Activated T-cell treated with anti-CD3 and anti-CD28 coated beads, Interleukin-2, amount 50 U/mL, for 72 hours (primary cell): ENCODE data around the gene TSPAN10. TPM values are rescaled to one million over a fixed set of nuclear protein-coding genes. Genes with fewer than 3 reads are reported as not detected.

Source experiments
- total RNA-seq, 2 donors: library from RNA; stranded (reverse); gene quantifications; one replicate each; pipeline ENCODE4 v1.2.3, GENCODE V29; 2022

TSPAN10 gene
- total RNA-seq, 2 donors from 2014 or later = 0.63 to 1.1 TPM

Other genes starting within 250 kb of the TSPAN10 start
- gene BAHCC1, start 241.7 kb upstream of the TSPAN10 start, total RNA-seq = under 1 TPM; 0.02 to 0.14 TPM
- 1,000 to 10,000 TPM; 3,862 to 3,966 TPM for gene ACTG1, start 124.4 kb upstream of the TSPAN10 start, total RNA-seq
- 1 to 10 TPM in 1 of 2 donors, under 1 TPM in 1; 0.95 to 1.8 TPM for gene FSCN2, start 108.8 kb upstream of the TSPAN10 start, total RNA-seq
- gene FAAP100, start 84.8 kb upstream of the TSPAN10 start, total RNA-seq = 10 to 100 TPM; 21.3 to 29.1 TPM
- gene NPLOC4, start 84 bp upstream of the TSPAN10 start, total RNA-seq = 100 to 1,000 TPM in 1 of 2 donors, 10 to 100 TPM in 1; 89.7 to 107 TPM
- gene PDE6G, start 19.3 kb downstream of the TSPAN10 start, total RNA-seq = 1 to 10 TPM; 4.2 to 4.4 TPM
- gene OXLD1, start 29.4 kb downstream of the TSPAN10 start, total RNA-seq = 10 to 100 TPM; 49.1 to 58.8 TPM
- gene CCDC137, start 29.5 kb downstream of the TSPAN10 start, total RNA-seq = 10 to 100 TPM; 26.1 to 46.5 TPM
- 10 to 100 TPM; 33.0 to 45.3 TPM for gene ARL16, start 46.6 kb downstream of the TSPAN10 start, total RNA-seq
- 10 to 100 TPM; 95.5 to 96.0 TPM for gene HGS, start 46.8 kb downstream of the TSPAN10 start, total RNA-seq
- 10 to 100 TPM; 49.1 to 64.7 TPM for gene MRPL12, start 66.2 kb downstream of the TSPAN10 start, total RNA-seq
- 10 to 100 TPM in 1 of 2 donors, 1 to 10 TPM in 1; 9.2 to 11.3 TPM for gene SLC25A10, start 75.1 kb downstream of the TSPAN10 start, total RNA-seq
- under 1 TPM in 1 of 2 donors, not detected in 1; 0.17 TPM for gene GCGR, start 167.0 kb downstream of the TSPAN10 start, total RNA-seq
- gene MCRIP1, start 196.1 kb downstream of the TSPAN10 start, total RNA-seq = 10 to 100 TPM; 61.9 to 77.2 TPM
- gene PPP1R27, start 197.9 kb downstream of the TSPAN10 start, total RNA-seq = not detected
- gene P4HB, start 223.3 kb downstream of the TSPAN10 start, total RNA-seq = 100 to 1,000 TPM; 430 to 436 TPM
- gene ARHGDIA, start 234.1 kb downstream of the TSPAN10 start, total RNA-seq = 100 to 1,000 TPM; 369 to 410 TPM